Cardiac septum (tissue), 1 donor: ENCODE measurements around the gene MYO1D. TPM values are rescaled to one million over a fixed set of nuclear protein-coding genes. Genes with fewer than 3 reads are reported as not detected.
"Not testable (repeated sequence)": the region's sequence is repeated elsewhere in the genome, so short reads cannot be mapped to it uniquely, and the experiment has no call there.

Experiments
- DNase-seq: peaks from one replicate; pipeline ENCODE4 v3.0.0-alpha.2; 2020; ENCODE audit warnings: low spot score
- intact Hi-C: fragments of 100-400 bp; cut with DNase I; formaldehyde crosslinking; loops from one replicate; pipeline ENCODE4 v1.14.0; 2022
- total RNA-seq: library from RNA; stranded (reverse); fragmentation: NEBNext Ultra II Directional; extraction: Animal tissue kit (Norgen Biotek cat#: 25700); gene quantifications from one replicate; pipeline ENCODE4 v1.2.1, GENCODE V29; 2021
- donor health status: DM: no; HTN: no; CAD: no.

Gene MYO1D
- total RNA-seq, 1 donor from 2014 or later = 18.9 TPM

DNA sequence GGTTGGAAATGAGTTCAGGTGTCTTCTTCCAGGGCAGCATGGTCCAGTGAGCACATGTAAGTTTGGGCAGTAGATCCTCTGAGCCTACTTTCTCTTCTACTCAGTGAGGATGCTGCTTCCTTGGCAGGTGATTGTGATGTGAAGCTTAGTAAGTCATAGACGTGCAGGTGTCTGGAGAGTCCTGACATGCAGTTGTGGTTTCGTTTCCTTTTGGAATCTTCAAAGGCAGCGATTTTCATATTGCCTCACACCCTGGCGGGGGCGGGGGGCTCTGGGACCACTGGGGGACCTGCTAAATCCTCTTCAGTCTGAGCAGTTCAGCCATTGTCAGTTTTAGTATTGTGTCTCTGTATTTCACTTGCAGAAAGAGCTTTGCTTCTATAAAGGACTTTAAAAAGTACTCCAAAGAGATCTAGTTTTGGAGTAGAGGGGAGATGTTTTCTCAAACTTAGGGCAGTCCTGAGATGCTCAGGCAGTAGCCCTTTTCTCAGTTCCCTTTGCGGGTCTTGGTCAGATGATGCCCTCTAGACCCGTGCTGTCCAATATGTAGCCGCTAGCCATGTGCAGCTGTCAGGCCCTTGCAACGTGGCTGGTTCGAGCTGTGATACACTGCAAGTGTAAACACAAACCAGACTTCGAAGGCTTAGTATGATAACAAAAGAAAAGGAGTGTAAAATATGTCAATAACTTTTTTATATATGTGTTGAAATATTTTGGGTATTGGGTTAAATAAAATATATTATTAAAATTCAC lies 394.2 kb downstream of the MYO1D start:
- intact Hi-C loops = loop anchor here (5.0 to 10.0 kb wide), 3 partner anchors 35 to 270 kb away; no protein-coding TSS in a partner anchor

GRCh38 chr17:32481193-32481592 lies 395.7 kb downstream of the MYO1D start:
- intact Hi-C loops = loop anchor here (5.0 to 10.0 kb wide), 3 partner anchors 36 to 271 kb away; no protein-coding TSS in a partner anchor
- DNase-seq = no peak

More for the DNA sequence above, 394.2 kb downstream of the MYO1D start:
- no peak for DNase-seq

GRCh38 chr17:32479074-32479617 lies 397.8 kb downstream of the MYO1D start:
- intact Hi-C loops = no loop called here
- no peak for DNase-seq

- no peak for DNase-seq
- intact Hi-C loops = no loop called here
These were observed 399.7 kb downstream of the MYO1D start for GRCh38 chr17:32477220-32477619.

- DNase-seq = no peak
- intact Hi-C loops = no loop called here
These were observed 401.7 kb downstream of the MYO1D start for GRCh38 chr17:32475258-32475657.

DNA sequence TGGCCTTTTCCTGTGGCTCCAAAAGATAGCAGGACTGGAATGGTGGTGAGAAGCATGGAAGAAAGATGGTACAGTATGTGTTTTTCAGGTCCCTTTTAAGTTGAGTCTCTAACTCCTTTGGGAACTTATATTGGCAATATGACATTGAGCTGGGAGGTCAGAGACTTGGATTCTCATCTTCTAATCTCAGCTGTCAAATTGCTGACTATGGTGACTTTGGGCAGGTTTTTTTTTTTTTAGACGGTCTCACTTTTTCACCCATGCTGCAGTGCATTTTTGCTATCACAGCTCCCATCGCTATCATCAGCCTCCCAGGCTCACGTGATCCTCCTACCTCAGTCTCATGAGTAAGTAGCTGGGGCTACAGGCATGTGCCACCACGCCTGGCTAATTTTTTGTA lies 405.3 kb downstream of the MYO1D start:
- no peak for DNase-seq
- intact Hi-C loops = no loop called here

DNA sequence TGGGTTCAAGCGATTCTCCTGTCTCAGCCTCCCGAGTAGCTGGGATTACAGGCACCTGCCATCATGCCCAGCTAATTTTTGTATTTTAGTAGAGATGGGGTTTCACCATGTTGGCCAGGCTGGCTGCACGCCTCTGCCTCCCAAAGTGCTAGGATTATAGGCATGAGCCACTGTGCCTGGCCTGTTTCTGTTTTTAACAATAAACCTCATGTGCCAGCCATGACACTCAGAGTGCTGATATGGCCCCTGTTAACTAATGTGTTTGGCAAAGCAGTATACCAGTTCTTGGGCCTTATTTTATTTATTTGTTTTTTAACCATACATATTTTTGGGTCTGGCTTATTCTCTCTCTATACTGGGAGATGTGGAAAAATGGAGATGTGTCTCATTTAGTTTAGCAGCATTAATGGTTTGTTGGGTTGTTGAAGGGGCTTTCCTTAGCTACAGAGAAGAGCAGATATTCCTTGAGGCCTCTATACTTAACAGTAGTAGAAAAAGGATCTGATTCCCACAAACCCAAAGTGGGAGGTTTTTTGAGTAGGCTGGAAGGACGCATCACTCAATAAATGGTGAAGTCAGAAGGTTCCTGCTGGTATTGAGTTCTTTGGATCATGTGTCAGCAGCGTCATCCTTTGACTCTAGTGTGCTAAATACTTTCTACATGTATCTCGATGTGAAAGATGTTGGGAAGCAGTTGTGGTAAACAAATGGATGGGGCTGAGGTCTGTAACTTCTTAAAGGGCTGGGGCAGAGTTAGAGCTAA lies 406.3 kb downstream of the MYO1D start:
- no peak for DNase-seq
- intact Hi-C loops = no loop called here

- DNase-seq = no peak
- intact Hi-C loops = no loop called here
These were observed 409.0 kb downstream of the MYO1D start for GRCh38 chr17:32467949-32468348.

- no peak for DNase-seq
- intact Hi-C loops = loop anchor here (5.0 kb wide), 1 partner anchor 293 kb away; no protein-coding TSS in a partner anchor
These were observed 412.6 kb downstream of the MYO1D start for GRCh38 chr17:32464374-32464773.

- DNase-seq = no peak
- intact Hi-C loops = loop anchor here (5.0 kb wide), 1 partner anchor 294 kb away; no protein-coding TSS in a partner anchor
These were observed 413.6 kb downstream of the MYO1D start for GRCh38 chr17:32463304-32463703.

DNA sequence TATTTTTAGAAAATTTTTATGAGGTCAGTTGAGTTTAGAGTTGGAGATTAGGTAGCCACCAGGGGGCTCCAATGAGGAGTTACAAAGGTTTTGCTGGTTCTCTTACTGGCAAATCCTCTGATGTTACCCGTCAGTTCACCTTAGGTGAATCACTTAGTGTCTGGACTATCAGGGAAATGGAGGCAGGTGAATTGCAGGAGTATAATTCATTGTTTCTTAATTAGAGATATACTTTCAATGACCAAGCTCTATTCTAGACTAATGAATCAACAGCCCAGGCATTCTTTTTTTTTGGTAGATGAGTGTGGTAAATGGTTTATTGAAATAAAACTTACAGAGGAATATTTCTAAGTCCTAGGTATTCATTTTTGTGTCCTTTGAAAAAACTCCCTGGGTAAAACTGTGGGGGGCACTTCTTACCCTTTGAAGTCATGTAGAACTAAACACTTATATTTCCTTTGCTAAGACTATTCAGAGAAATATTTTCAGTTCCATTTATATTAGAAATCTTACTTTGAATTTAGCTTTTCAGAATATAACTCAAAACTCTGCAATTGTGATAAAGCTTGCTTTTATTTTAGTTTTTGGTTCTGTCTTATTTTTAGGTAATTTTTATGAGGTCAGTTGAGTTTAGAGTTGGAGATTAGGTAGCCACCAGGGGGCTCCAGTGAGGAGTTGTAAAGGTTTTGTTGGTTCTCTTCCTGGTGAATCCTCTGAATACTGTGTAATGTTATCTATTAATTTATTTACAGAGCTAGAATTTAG lies 414.9 kb downstream of the MYO1D start:
- DNase-seq = no peak
- intact Hi-C loops = loop anchor here (5.0 kb wide), 1 partner anchor 295 kb away; no protein-coding TSS in a partner anchor

- no peak for DNase-seq
- intact Hi-C loops = loop anchor here (5.0 kb wide), 1 partner anchor 296 kb away; no protein-coding TSS in a partner anchor
These were observed 415.4 kb downstream of the MYO1D start for GRCh38 chr17:32461498-32461852.

GRCh38 chr17:32460054-32460453 lies 416.9 kb downstream of the MYO1D start:
- no peak for DNase-seq
- intact Hi-C loops = loop anchor here (5.0 kb wide), 1 partner anchor 297 kb away; no protein-coding TSS in a partner anchor

DNA sequence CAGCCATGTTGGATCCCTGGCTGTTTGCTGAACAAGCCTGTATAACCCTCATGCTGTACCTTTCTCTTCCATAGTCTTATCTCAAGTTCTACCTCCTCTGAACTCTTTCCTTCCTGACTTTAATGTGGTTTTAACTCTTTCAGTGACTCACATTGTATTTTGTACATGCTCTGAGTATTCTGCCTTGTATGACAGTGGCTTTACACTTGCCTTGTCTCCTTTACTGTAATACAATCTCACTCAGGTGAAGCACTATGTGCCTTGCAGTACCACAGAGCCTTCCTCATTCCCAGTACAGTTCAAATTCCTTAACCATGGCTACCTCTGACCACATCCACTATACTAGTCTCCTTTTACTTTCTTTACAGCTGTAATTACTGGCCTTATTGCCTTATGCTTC lies 418.6 kb downstream of the MYO1D start:
- intact Hi-C loops = no loop called here
- DNase-seq = no peak

DNA sequence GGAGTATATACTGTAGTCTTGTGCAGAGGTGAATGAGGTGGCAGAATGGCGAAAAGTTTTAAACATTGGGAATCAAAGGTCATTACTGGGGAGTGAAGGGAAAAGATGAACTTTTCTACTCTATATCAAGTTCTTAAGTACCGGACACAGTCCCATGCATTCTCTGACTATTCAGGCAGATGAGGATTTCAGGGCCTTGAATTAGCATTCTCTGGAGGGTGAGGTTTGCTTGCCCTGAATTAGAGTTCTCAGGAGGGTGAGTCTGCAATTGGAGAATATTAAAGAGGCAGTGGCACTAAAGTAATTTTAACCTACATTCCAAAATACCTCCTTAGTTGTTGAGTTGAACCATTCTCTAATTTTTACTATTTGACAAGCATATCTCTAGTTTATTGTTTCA lies 423.6 kb downstream of the MYO1D start:
- intact Hi-C loops = no loop called here
- DNase-seq = no peak

GRCh38 chr17:32452281-32452680 lies 424.6 kb downstream of the MYO1D start:
- no peak for DNase-seq
- intact Hi-C loops = no loop called here

DNA sequence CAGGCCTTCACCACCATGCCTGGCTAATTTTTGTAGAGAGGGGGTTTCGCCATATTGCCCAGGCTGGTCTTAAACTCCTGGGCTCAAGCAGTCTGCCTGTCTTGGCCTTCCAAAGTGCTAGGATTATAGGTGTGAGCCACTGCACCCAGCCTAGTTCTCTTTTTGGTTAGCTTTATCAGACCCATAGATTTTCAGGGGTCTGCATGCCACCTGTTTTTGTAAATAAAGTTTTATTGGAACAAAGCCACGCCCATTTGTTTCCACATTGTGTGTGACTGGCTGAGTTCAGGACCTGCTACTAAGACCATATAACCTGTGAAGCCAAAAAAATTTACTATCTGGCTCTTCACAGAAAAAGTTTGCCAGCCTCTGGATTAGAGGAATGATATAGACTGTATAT lies 425.0 kb downstream of the MYO1D start:
- no peak for DNase-seq
- intact Hi-C loops = no loop called here

- not testable (repeated sequence) for DNase-seq
These were observed 426.5 kb downstream of the MYO1D start for GRCh38 chr17:32450379-32450778.

DNA sequence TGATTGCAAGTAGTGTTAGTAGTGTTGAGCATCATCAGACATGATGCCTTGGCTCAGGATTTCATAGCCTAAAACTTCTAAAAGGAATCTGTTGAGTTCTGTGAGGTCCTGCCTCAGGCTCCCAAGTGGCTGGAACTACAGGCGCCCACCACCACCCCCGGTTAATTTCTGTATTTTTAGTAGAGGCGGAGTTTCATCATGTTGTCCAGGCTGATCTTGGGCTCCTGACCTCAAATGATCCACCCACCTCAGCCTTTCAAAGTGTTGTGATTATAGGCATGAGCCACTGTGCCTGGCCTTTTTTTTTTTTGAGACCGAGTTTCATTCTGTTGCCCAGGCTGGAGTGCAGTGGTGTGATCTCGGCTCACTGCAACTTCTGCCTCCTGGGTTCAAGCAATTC lies 427.0 kb downstream of the MYO1D start:
- intact Hi-C loops = no loop called here
- no peak for DNase-seq

More at GRCh38 chr17:32450379-32450778, 426.5 kb downstream of the MYO1D start:
- intact Hi-C loops = not testable (repeated sequence)

DNA sequence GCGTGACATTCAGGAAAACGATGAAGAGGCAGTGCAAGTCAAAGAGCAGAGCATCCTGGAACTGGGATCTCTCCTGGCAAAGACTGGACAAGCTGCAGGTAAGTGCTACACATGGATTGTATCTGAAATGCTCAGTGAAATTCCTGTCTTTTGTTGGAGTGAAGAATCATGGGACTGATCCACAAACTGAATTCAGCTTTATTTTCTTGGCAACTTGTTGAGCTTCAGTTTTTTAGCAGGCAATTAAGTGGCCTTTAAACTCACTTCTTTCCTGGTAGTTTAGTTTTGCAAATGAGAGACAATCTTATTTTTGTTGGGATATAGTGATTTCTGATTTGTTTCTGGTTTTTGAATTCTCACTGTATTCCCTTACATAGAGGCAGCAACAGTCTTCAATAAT lies 430.0 kb downstream of the MYO1D start:
- intact Hi-C loops = no loop called here
- no peak for DNase-seq
